IMR-90 (cell line): ENCODE measurements around the gene FDPS. TPM values are rescaled to one million over a fixed set of nuclear protein-coding genes. Genes with fewer than 3 reads are reported as not detected.

Source experiments
- ATAC-seq: fragments of 200-7000 bp; cut with Tn5 transposase; 2 replicates; pipeline ENCODE4 v1.9.1; 2020; ENCODE audit warnings: low read depth, mild to moderate bottlenecking, moderate library complexity
- BruUV-seq: library from RNA; stranded (reverse); fragments of 400-500 nt; replicated peaks from 2 replicates; lab custom pipeline; 2021; lab: Mats Ljungman, UMichigan
- CTCF ChIA-PET: fragments of 300-600 bp; formaldehyde crosslinking; extraction: SDS; loops from one replicate; lab custom pipeline; 2021; ENCODE audit warnings: antibody characterized with exemption; lab: Yijun Ruan, JAX
- POLR2A ChIA-PET: fragments of 300-600 bp; sonication (Branson Sonifier 250); formaldehyde crosslinking; loops from one replicate; lab custom pipeline; 2022; ENCODE audit warnings: antibody characterized with exemption; ENCODE audit not compliant: unreplicated experiment; lab: Charles Lee
- DNase-seq: peaks from one replicate; pipeline ENCODE4 v3.0.0; 2013
- H2AFZ ChIP-seq: replicated peaks from 2 replicates; pipeline ENCODE3; 2013; ENCODE audit warnings: low read length, mild to moderate bottlenecking; ENCODE audit not compliant: poor library complexity
- H2AK5ac ChIP-seq: 2 replicates; pipeline ENCODE4 v1.6.1; 2013; ENCODE audit warnings: low read depth, low read length, inconsistent platforms
- H2AK9ac ChIP-seq: replicated peaks from 2 replicates; pipeline ENCODE3; 2013; ENCODE audit warnings: mild to moderate bottlenecking, low read depth, low read length, moderate library complexity; ENCODE audit not compliant: poor library complexity
- H2BK120ac ChIP-seq: 2 replicates; pipeline ENCODE4 v1.6.1; 2013; ENCODE audit warnings: low read depth, low read length, inconsistent platforms
- H2BK15ac ChIP-seq: 3 replicates; pipeline ENCODE4 v1.6.1; 2013; ENCODE audit warnings: low read depth, low read length, inconsistent platforms
- H2BK20ac ChIP-seq: 2 replicates; pipeline ENCODE4 v1.6.1; 2013; ENCODE audit warnings: low read depth, mild to moderate bottlenecking, inconsistent platforms, low read length, moderate library complexity
- H2BK5ac ChIP-seq: 2 replicates; pipeline ENCODE4 v1.6.1; 2013; ENCODE audit warnings: mild to moderate bottlenecking, low read depth, low read length, inconsistent platforms; ENCODE audit not compliant: poor library complexity, severe bottlenecking
- H3K14ac ChIP-seq: replicated peaks from 2 replicates; pipeline ENCODE4 v1.6.1; 2013; ENCODE audit warnings: low read depth, low read length, inconsistent platforms
- H3K18ac ChIP-seq: 2 replicates; pipeline ENCODE4 v1.6.1; 2013; ENCODE audit warnings: low read depth, low read length, control low read depth
- H3K23ac ChIP-seq: 2 replicates; pipeline ENCODE4 v1.6.1; 2013; ENCODE audit warnings: low read depth, low read length, inconsistent platforms
- H3K27ac ChIP-seq: 2 replicates; pipeline ENCODE4 v1.5.1; 2013; ENCODE audit warnings: mild to moderate bottlenecking, control low read depth, low read length; ENCODE audit not compliant: insufficient read depth
- H3K27me3 ChIP-seq: 2 replicates; pipeline ENCODE4 v1.6.1; 2013; ENCODE audit warnings: low read length; ENCODE audit not compliant: control insufficient read depth, insufficient read depth
- H3K36me3 ChIP-seq: 2 replicates; pipeline ENCODE4 v1.6.1; 2013; ENCODE audit warnings: low read length, mixed read lengths; ENCODE audit not compliant: control insufficient read depth, insufficient read depth
- H3K4ac ChIP-seq: 2 replicates; pipeline ENCODE4 v1.6.1; 2013; ENCODE audit warnings: low read depth, low read length, inconsistent platforms
- H3K4me1 ChIP-seq: 2 replicates; pipeline ENCODE4 v1.6.1; 2013; ENCODE audit warnings: low read length, mixed read lengths; ENCODE audit not compliant: control insufficient read depth, insufficient read depth
- H3K4me2 ChIP-seq: 2 replicates; pipeline ENCODE4 v1.6.1; 2013; ENCODE audit warnings: low read depth, mild to moderate bottlenecking, control low read depth, low read length, moderate library complexity
- H3K4me3 ChIP-seq: 2 replicates; pipeline ENCODE4 v1.5.1; 2013; ENCODE audit warnings: low read depth, mild to moderate bottlenecking, control low read depth, low read length, moderate library complexity; ENCODE audit not compliant: insufficient read depth
- H3K56ac ChIP-seq: 2 replicates; pipeline ENCODE4 v1.6.1; 2013; ENCODE audit warnings: low read length, inconsistent platforms; ENCODE audit not compliant: insufficient read depth; ENCODE audit errors: extremely low read depth
- H3K79me1 ChIP-seq, 2 experiments: 2 replicates each; pipeline ENCODE4 v1.6.1; 2013; ENCODE audit warnings: low read length in 2 of 2, inconsistent platforms in 1 of 2, low read depth in 1 of 2
- H3K9ac ChIP-seq: 2 replicates; pipeline ENCODE4 v1.6.1; 2013; ENCODE audit warnings: low read depth, low read length, control low read depth
- H3K9me1 ChIP-seq: 2 replicates; pipeline ENCODE4 v1.6.1; 2013; ENCODE audit warnings: low read length, inconsistent platforms; ENCODE audit not compliant: insufficient read depth
- H3K9me3 ChIP-seq: 2 replicates; pipeline ENCODE4 v1.6.1; 2013; ENCODE audit warnings: low read length; ENCODE audit not compliant: control insufficient read depth, insufficient read depth
- H4K20me1 ChIP-seq: 2 replicates; pipeline ENCODE4 v1.6.1; 2013; ENCODE audit warnings: low read length, inconsistent platforms; ENCODE audit not compliant: insufficient read depth
- H4K5ac ChIP-seq: 2 replicates; pipeline ENCODE4 v1.6.1; 2013; ENCODE audit warnings: mild to moderate bottlenecking, low read depth, low read length, control low read depth
- H4K8ac ChIP-seq, 2 experiments: 2 replicates each; pipeline ENCODE4 v1.6.1; 2013; ENCODE audit warnings: low read depth in 2 of 2, low read length in 2 of 2, control low read depth in 1 of 2, inconsistent platforms in 1 of 2
- H4K91ac ChIP-seq: 2 replicates; pipeline ENCODE4 v1.6.1; 2013; ENCODE audit warnings: low read depth, low read length, inconsistent platforms; ENCODE audit not compliant: insufficient read depth
- BHLHE40 ChIP-seq: fragments of 150-350 bp; IDR thresholded peaks from 2 replicates; pipeline ENCODE4 v1.6.1; 2016; ENCODE audit warnings: mild to moderate bottlenecking, low read depth, low read length
- WGBS, 2 experiments: methylation state at CpG; one replicate each; pipeline versions ENCODE4 v1.1.5 to v1.1.7; 2013; ENCODE audit warnings: missing lambda C conversion rate in 2 of 2; ENCODE audit not compliant: insufficient read length in 1 of 2; ENCODE audit errors: extremely low coverage in 2 of 2; 5-methylcytosine and 5-hydroxymethylcytosine counted together
- dilution Hi-C: fragments of 300-500 bp; cut with HindIII; formaldehyde crosslinking; loops from one replicate; pipeline ENCODE4 v1.14.3; 2018; ENCODE audit warnings: low sequenced_read_pairs; ENCODE audit not compliant: unreplicated experiment
- in situ Hi-C: fragments of 300-500 bp; cut with MboI; formaldehyde crosslinking; loops from 3 replicates; pipeline ENCODE4 v1.14.3; 2019; ENCODE audit warnings: low sequenced_read_pairs, inconsistent platforms, mixed read lengths
- intact Hi-C: fragments of 100-400 bp; cut with micrococcal nuclease; formaldehyde crosslinking; loops from 2 replicates; pipeline ENCODE4 v1.10.0; 2022
- polyA plus RNA-seq, 3 experiments: library from polyadenylated mRNA; depleted of rRNA; stranded (reverse); fragments of >200 nt; gene quantifications; 2 replicates each; pipeline ENCODE4 v1.2.3, GENCODE V29; 2012; ENCODE audit warnings: low replicate concordance in 1 of 3
- total RNA-seq: library from RNA; depleted of rRNA; stranded (reverse); fragments of >200 nt; gene quantifications from 2 replicates; pipeline ENCODE4 v1.2.3, GENCODE V29; 2012
- TF ChIP-seq, protein P1 (sequence below): conservative IDR thresholded peaks from 2 replicates; pipeline ENCODE4 v1.5.1; 2012; ENCODE audit warnings: mild to moderate bottlenecking, low read depth, low read length, improper control_type of control experiment

The FDPS gene
- total and polyA plus RNA-seq, 2 of the 4 experiments (the other 2 are of a cell fraction) = 183 to 191 TPM

DNA sequence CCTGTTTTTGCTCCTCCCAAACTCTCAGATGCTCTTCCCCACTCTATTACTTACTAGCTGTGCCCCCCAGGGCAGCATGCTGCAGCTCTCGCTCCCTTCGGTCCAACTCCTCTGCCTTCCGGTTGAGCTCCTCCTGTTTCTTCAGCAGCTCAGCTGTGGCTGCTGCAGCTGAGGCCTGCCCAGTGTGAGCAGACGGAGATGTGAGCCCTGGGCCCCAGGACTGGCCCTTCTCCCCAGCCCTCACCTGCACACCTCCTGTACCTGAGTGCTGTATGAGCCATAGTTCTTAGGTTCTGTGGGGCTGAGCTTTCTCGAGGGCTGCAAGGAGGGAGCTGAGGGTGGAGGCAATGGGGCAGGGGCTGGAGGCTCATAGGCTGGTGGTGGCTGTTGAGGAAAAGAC is 48.4 kb upstream of the FDPS start:
- no peak overlapping the region for H3K4ac ChIP-seq
- CTCF ChIA-PET = interaction anchor here (0.6 kb wide), 1 partner anchor 10 kb away, joined by 3 read pairs; no protein-coding TSS in a partner anchor
- no peak overlapping the region for H3K56ac ChIP-seq
- intact Hi-C loops (loop anchor here (5.0 kb wide), 1 partner anchor 47 kb away; the partner anchor contains the start of gene FDPS), dilution Hi-C loops (no loop called here), in situ Hi-C loops (no loop called here)
- H3K27ac ChIP-seq = no peak overlapping the region
- no peak overlapping the region for H2AK5ac ChIP-seq
- H2BK120ac ChIP-seq = no peak overlapping the region
- BruUV-seq = no TSS peak
- POLR2A ChIA-PET = no interaction called here
- H2BK15ac ChIP-seq = no peak overlapping the region
- no peak overlapping the region for H4K91ac ChIP-seq
- ATAC-seq = no peak
- H4K20me1 ChIP-seq = no peaks in the 10 kb centered on the region
- no peak overlapping the region for H3K9ac ChIP-seq
- no peak overlapping the region for H3K4me2 ChIP-seq
- no peak overlapping the region for H2BK20ac ChIP-seq
- H2AFZ ChIP-seq = no peak overlapping the region
- TF ChIP-seq BHLHE40 = no peak
- TF ChIP-seq, protein P1, sequence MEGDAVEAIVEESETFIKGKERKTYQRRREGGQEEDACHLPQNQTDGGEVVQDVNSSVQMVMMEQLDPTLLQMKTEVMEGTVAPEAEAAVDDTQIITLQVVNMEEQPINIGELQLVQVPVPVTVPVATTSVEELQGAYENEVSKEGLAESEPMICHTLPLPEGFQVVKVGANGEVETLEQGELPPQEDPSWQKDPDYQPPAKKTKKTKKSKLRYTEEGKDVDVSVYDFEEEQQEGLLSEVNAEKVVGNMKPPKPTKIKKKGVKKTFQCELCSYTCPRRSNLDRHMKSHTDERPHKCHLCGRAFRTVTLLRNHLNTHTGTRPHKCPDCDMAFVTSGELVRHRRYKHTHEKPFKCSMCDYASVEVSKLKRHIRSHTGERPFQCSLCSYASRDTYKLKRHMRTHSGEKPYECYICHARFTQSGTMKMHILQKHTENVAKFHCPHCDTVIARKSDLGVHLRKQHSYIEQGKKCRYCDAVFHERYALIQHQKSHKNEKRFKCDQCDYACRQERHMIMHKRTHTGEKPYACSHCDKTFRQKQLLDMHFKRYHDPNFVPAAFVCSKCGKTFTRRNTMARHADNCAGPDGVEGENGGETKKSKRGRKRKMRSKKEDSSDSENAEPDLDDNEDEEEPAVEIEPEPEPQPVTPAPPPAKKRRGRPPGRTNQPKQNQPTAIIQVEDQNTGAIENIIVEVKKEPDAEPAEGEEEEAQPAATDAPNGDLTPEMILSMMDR = no peak
- H3K9me1 ChIP-seq = peaks cover 4% of the 10 kb centered on the region; the same call in 1 of the 2 replicates
- H3K9me3 ChIP-seq = no peaks in the 10 kb centered on the region
- no peak overlapping the region for H4K5ac ChIP-seq
- H2AK9ac ChIP-seq = peak overlapping the region; percentile 70
- DNase-seq = no peak
- H3K4me3 ChIP-seq = no peak overlapping the region
- no peak overlapping the region for H3K14ac ChIP-seq
- H3K18ac ChIP-seq = no peak overlapping the region
- no peak overlapping the region for H4K8ac ChIP-seq
- peaks cover 14 to 31% of the 10 kb centered on the region in 2 experiments for H3K79me1 ChIP-seq
- H2BK5ac ChIP-seq = no peak overlapping the region
- H3K36me3 ChIP-seq = peaks cover 30% of the 10 kb centered on the region
- H3K23ac ChIP-seq = no peak overlapping the region
- peaks cover 5% of the 10 kb centered on the region for H3K4me1 ChIP-seq
- no peaks in the 10 kb centered on the region for H3K27me3 ChIP-seq
- WGBS, 2 experiments = 95% methylated on average over 3 of the region's 5 CpGs; no CpG with 5 or more reads in 1 of the 2 experiments
